Panc1 (cell line): ENCODE results near the gene FYN. TPM values are rescaled to one million over a fixed set of nuclear protein-coding genes. Genes with fewer than 3 reads are reported as not detected.

Experiments used
- ATAC-seq: fragments of 200-7000 bp; cut with Tn5 transposase; 2 replicates; pipeline ENCODE4 v1.9.1; 2020; ENCODE audit warnings: mild to moderate bottlenecking, moderate library complexity
- BruUV-seq: library from RNA; stranded (reverse); fragments of 400-500 nt; replicated peaks from 2 replicates; lab custom pipeline; 2021; lab: Mats Ljungman, UMichigan
- CTCF ChIA-PET: fragments of 300-600 bp; sonication (Branson Sonifier 250); formaldehyde crosslinking; loops from one replicate; lab custom pipeline; 2022; ENCODE audit warnings: antibody characterized with exemption; lab: Charles Lee
- POLR2A ChIA-PET: fragments of 300-600 bp; sonication (Branson Sonifier 250); formaldehyde crosslinking; loops from one replicate; lab custom pipeline; 2022; ENCODE audit warnings: antibody characterized with exemption; lab: Charles Lee
- DNase-seq: peaks from one replicate; pipeline ENCODE4 v3.0.0-alpha.2; 2010; ENCODE audit warnings: low read depth, low spot score
- H3K27ac ChIP-seq: 2 replicates; pipeline ENCODE4 v1.5.1; 2011; ENCODE audit warnings: mild to moderate bottlenecking, low read length, inconsistent platforms
- H3K27me3 ChIP-seq: fragments of 200-500 bp; sonication (Bioruptor generic); 2 replicates; pipeline ENCODE4 v1.6.0; 2014; ENCODE audit warnings: low read length, inconsistent platforms; ENCODE audit not compliant: control insufficient read depth, insufficient read depth
- H3K36me3 ChIP-seq: fragments of 200-500 bp; sonication (Bioruptor generic); 2 replicates; pipeline ENCODE4 v1.5.1; 2014; ENCODE audit warnings: inconsistent platforms, mild to moderate bottlenecking, low read length, moderate library complexity; ENCODE audit not compliant: control insufficient read depth, insufficient read depth
- H3K4me1 ChIP-seq: 2 replicates; pipeline ENCODE4 v1.5.1; 2011; ENCODE audit warnings: inconsistent platforms, mild to moderate bottlenecking, low read length, moderate library complexity; ENCODE audit not compliant: control insufficient read depth, insufficient read depth
- H3K4me3 ChIP-seq, 2 experiments: 2 replicates each; pipeline ENCODE4 v1.5.1; 2011 to 2012; ENCODE audit warnings: low read depth in 2 of 2, low read length in 2 of 2, mild to moderate bottlenecking in 2 of 2, inconsistent platforms in 1 of 2, moderate library complexity in 1 of 2
- H3K9me3 ChIP-seq: fragments of 200-500 bp; sonication (Bioruptor generic); 2 replicates; pipeline ENCODE4 v1.5.1; 2014; ENCODE audit warnings: low read depth, mild to moderate bottlenecking, inconsistent platforms, low read length, moderate library complexity; ENCODE audit not compliant: control insufficient read depth, insufficient read depth
- CTCF ChIP-seq: fragments of 450-650 bp; IDR thresholded peaks from 2 replicates; pipeline ENCODE4 v1.5.1; 2017; ENCODE audit warnings: mild to moderate bottlenecking
- POLR2AphosphoS5 ChIP-seq: IDR thresholded peaks from 2 replicates; pipeline ENCODE4 v1.6.1; 2012; ENCODE audit warnings: mild to moderate bottlenecking, low read depth, low read length, moderate library complexity
- REST ChIP-seq, 2 experiments: IDR thresholded peaks; 2 replicates each; pipeline ENCODE4 v1.6.1; 2011 to 2012; ENCODE audit warnings: low read depth in 2 of 2, control low read depth in 1 of 2, low read length in 1 of 2, mild to moderate bottlenecking in 1 of 2, moderate library complexity in 1 of 2; ENCODE audit not compliant: insufficient read depth in 1 of 2
- SIN3A ChIP-seq: IDR thresholded peaks from 2 replicates; pipeline ENCODE4 v1.6.1; 2012; ENCODE audit warnings: low read depth, mild to moderate bottlenecking, low read length, moderate library complexity, borderline replicate concordance; ENCODE audit not compliant: insufficient read depth
- TCF7L2 ChIP-seq: IDR thresholded peaks from 2 replicates; pipeline ENCODE4 v1.6.1; 2011; ENCODE audit warnings: mild to moderate bottlenecking, low read depth, low read length, inconsistent platforms
- in situ Hi-C: cut with HindIII; loops from 2 replicates; pipeline ENCODE4 v1.10.0; 2016; ENCODE audit warnings: low sequenced_read_pairs, low pct_unique_long_range_greater_than_20kb
- intact Hi-C: fragments of 100-400 bp; cut with micrococcal nuclease; formaldehyde crosslinking; loops from one replicate; pipeline ENCODE4 v1.10.0; 2022; ENCODE audit not compliant: unreplicated experiment
- total RNA-seq: library from RNA; stranded (reverse); gene quantifications from one replicate; pipeline ENCODE4 v1.2.1, GENCODE V29; 2021; ENCODE audit not compliant: unreplicated experiment

The FYN gene
- total RNA-seq, 1 experiment from 2014 or later = 4.2 TPM

- ChIA-PET CTCF (interaction anchor here (1.0 to 2.6 kb wide), 4 partner anchors 330 to 453 kb away, joined by 3 to 27 read pairs (median 4); no protein-coding TSS in a partner anchor), POLR2A (interaction anchor here (0.5 kb wide), 1 partner anchor 138 kb away, joined by 4 read pairs; no protein-coding TSS in a partner anchor)
- in situ Hi-C loops = no loop called here
- ATAC-seq (no peak), DNase-seq (no peak)
- peaks cover 5% of the 10 kb centered on the region for H3K27me3 ChIP-seq
- intact Hi-C loops = loop anchor here (1.0 to 2.0 kb wide), 4 partner anchors 287 to 452 kb away; no protein-coding TSS in a partner anchor
- no peak overlapping the region for H3K27ac ChIP-seq
- TF ChIP-seq POLR2AphosphoS5 (no peak), REST (IDR thresholded peaks at IDR 0.05; ENCODE audit: insufficient read depth in 1 of 2, low read depth in 2 of 2, low read length in 1 of 2) (no peak), SIN3A (no peak), TCF7L2 (no peak), CTCF (no peak)
- no peaks in the 10 kb centered on the region for H3K9me3 ChIP-seq
- no TSS peak for BruUV-seq
- H3K4me1 ChIP-seq = 0 out of 2 replicates have a peak, but pooled peaks cover 3% of the 10 kb centered on the region
- peak overlapping the region; percentile 20 to 39; a peak in 3 of 4 replicates for H3K4me3 ChIP-seq
- H3K36me3 ChIP-seq = no peaks in the 10 kb centered on the region
Observed at GRCh38 chr6:111710439-111710838, 162.8 kb downstream of the FYN start.

DNA sequence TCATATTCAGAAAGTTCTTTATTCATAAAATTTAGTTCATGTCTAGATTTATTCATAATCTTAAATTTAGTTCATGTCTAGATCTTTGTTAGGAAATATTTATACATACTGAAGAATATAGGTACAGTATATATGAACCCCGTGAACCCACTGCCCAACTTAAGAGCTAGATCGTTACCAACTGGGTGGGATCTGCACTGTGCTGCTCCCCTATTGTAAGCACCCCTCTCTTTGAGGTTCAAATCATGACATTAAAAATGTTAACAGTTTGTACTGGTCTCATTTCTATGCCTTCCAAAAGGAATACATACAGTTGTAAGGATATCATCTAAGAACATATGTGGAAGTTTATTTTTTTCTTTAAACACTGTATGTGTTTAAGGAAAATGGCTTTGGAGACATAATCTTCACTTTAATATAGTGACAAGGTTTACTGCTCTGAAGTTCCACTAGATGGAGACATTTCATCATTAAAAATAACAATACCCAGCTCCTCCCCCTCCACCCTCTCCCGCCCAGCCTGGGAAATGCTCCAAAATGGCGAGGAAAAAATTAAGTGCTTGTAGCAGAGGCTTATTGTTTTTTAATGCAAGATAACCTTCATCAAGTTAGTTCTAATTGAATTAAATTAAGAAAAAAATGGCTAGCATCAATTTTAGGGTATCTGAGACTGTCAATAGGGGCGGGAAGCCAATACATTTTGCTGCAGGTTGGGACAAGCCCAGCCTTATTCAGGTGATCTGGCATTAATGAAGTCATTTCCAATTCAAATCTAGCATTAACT, 163.4 kb downstream of the FYN start:
- BruUV-seq = no TSS peak
- intact Hi-C loops = loop anchor here (1.0 to 2.0 kb wide), 4 partner anchors 287 to 453 kb away; no protein-coding TSS in a partner anchor
- peaks cover 5% of the 10 kb centered on the region for H3K27me3 ChIP-seq
- POLR2A ChIA-PET = interaction anchor here (0.5 kb wide), 1 partner anchor 138 kb away, joined by 4 read pairs; no protein-coding TSS in a partner anchor
- CTCF ChIA-PET = interaction anchor here (1.0 to 2.6 kb wide), 4 partner anchors 331 to 453 kb away, joined by 3 to 27 read pairs (median 4); no protein-coding TSS in a partner anchor
- DNase-seq (peak; percentile 61), ATAC-seq (peak; percentile 93)
- peak overlapping the region; percentile 20 to 39 for H3K4me3 ChIP-seq
- no peak overlapping the region for H3K27ac ChIP-seq
- in situ Hi-C loops = no loop called here
- TF ChIP-seq REST (IDR thresholded peaks at IDR 0.05; ENCODE audit: insufficient read depth in 1 of 2, low read depth in 2 of 2, low read length in 1 of 2) = no peak
- no peak for TF ChIP-seq TCF7L2
- TF ChIP-seq POLR2AphosphoS5 = no peak
- TF ChIP-seq CTCF = peak; percentile 81
- H3K9me3 ChIP-seq = no peaks in the 10 kb centered on the region
- 0 out of 2 replicates have a peak, but pooled peaks cover 3% of the 10 kb centered on the region for H3K4me1 ChIP-seq
- H3K36me3 ChIP-seq = no peaks in the 10 kb centered on the region
